Mesodermal cell (in vitro differentiated cells): Measurements from ENCODE around the gene HEATR5B.
"Not testable (repeated sequence)": the region's sequence is repeated elsewhere in the genome, so short reads cannot be mapped to it uniquely, and the experiment has no call there.

Experiments
- H3K27ac ChIP-seq: 2 replicates; pipeline ENCODE4 v1.7.0; 2013; ENCODE audit warnings: mild to moderate bottlenecking, low read depth, low read length, moderate library complexity; ENCODE audit not compliant: severe bottlenecking
- H3K36me3 ChIP-seq: 2 replicates; pipeline ENCODE4 v1.7.1; 2013; ENCODE audit warnings: mild to moderate bottlenecking, low read length, moderate library complexity; ENCODE audit not compliant: control insufficient read depth, insufficient read depth
- H3K4me1 ChIP-seq: one replicate; pipeline ENCODE4 v1.7.1; 2013; ENCODE audit warnings: mild to moderate bottlenecking, low read length; ENCODE audit not compliant: insufficient read depth, control insufficient read depth, poor library complexity, severe bottlenecking
- H3K4me3 ChIP-seq: 2 replicates; pipeline ENCODE4 v1.7.0; 2013; ENCODE audit warnings: low read length, control low read depth, mild to moderate bottlenecking; ENCODE audit not compliant: insufficient read depth, poor library complexity, severe bottlenecking; ENCODE audit errors: extremely low read depth
- H3K9me3 ChIP-seq: 2 replicates; pipeline ENCODE4 v1.7.1; 2013; ENCODE audit warnings: mild to moderate bottlenecking, low read length, moderate library complexity; ENCODE audit not compliant: control insufficient read depth
- WGBS, 2 experiments: methylation state at CpG; one replicate each; pipeline ENCODE4 v1.1.5; 2013; ENCODE audit warnings: missing lambda C conversion rate in 2 of 2; ENCODE audit not compliant: insufficient coverage in 2 of 2; 5-methylcytosine and 5-hydroxymethylcytosine counted together

Gene HEATR5B

DNA sequence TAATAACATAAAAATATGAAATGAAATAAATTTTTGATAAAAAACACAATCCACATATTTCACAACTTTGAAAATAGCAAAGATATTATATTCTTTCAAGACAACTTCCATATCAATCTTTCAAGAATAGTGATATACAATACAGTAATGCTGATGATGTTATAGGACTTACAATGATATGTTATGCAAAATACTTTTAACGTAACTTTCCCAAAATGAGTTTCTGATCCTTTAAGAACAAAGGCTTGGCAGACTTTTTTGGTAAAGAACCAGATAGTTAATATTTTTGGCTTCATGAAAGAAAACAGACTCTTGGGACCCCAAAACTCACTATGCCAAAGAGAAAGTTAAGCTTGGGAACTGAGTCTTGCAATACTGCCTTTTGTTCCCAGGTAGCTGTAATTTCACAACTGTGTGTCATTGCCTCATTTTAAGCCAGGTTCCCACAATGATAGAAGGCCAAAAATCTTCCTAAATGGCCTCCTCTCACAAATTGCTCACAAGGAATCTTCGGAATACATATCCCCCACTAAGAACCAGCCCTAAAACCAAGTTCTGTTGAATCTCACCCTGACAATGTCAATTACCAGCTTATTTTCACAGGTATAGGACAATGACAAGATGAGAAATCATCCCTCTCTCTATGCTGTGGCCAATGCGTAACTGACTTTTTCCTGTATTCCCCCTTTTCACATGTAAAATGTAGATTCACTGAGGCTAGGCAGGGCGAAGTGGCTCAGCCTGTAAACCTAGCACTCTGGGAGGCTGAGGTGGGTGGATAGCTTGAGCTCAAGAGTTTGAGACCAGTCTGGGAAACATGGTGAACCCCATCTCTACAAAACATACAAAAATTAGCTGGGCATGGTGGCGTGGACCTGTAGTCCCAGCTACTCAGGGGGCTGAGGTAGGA, 63.0 kb downstream of the HEATR5B start:
- H3K4me1 ChIP-seq, result peaks cover 5% of the 10 kb centered on the region
- H3K36me3 ChIP-seq, result peaks cover 42% of the 10 kb centered on the region
- H3K4me3 ChIP-seq, result no peak overlapping the region
- no peaks in the 10 kb centered on the region for H3K9me3 ChIP-seq
- peak overlapping the region; percentile 24 for H3K27ac ChIP-seq
- WGBS, 2 experiments, result 96 to 100% methylated on average over 2 to 3 of the region's 5 CpGs

DNA sequence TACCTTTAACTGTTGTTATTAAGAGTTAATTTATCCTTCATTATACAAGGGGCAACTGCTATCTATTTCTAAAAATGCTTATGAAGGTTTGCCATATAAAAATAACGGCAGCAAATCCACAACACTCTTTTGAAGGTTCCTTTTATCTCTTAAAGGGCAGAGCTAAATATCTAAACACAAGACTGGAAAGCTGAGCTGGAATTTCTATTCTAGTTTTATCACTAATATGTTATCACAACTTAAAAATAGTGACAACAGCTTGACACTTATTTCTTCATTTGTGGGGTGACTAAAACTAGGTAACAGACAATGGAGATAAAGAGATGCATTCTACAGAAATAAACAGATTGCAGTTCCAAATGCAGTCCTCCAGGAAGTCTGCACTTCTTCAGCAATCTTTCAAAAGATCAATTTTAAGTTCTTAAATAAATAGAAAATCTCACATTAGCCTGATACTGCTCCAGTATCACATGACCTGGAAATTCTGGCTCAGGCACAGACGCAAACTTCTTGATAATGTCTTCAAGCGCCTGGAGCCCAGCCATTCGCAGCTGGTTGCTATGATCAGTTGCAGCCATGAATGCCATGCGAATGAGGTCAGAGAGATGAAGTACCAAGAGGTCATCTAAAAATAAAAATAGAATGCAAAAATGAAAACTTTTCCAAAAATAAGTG, 63.8 kb downstream of the HEATR5B start:
- H3K4me3 ChIP-seq, result no peak overlapping the region

DNA sequence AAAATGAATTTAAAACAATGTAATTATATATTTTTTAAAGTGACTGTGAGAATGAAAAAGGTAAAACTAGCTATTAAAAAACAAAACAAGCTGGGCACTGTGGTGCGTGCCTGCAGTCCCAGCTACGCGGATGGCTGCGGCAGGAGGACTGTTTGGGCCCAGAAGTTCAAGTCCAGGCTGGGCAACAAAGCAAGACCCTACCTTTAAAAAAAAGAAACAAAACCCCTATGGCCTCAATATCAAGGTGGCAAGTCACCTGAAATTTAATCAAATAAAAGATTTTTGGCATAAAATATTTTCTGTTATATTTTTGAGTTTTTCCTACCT, 70.9 kb downstream of the HEATR5B start:
- Histone ChIP-seq H3K27ac (no peak overlapping the region), H3K36me3 (peaks cover 23% of the 10 kb centered on the region), H3K4me1 (no peaks in the 10 kb centered on the region), H3K9me3 (no peaks in the 10 kb centered on the region), H3K4me3 (no peak overlapping the region)
- WGBS, 2 experiments, result 86 to 100% methylated on average over 1 to 4 of the region's 4 CpGs

More for the DNA sequence above, 63.8 kb downstream of the HEATR5B start:
- WGBS, 2 experiments, result 70 to 93% methylated on average over 2 of the region's 5 CpGs
- Histone ChIP-seq H3K9me3 (no peaks in the 10 kb centered on the region), H3K4me1 (peaks cover 5% of the 10 kb centered on the region), H3K27ac (peak overlapping the region; percentile 68), H3K36me3 (peaks cover 37% of the 10 kb centered on the region)

DNA sequence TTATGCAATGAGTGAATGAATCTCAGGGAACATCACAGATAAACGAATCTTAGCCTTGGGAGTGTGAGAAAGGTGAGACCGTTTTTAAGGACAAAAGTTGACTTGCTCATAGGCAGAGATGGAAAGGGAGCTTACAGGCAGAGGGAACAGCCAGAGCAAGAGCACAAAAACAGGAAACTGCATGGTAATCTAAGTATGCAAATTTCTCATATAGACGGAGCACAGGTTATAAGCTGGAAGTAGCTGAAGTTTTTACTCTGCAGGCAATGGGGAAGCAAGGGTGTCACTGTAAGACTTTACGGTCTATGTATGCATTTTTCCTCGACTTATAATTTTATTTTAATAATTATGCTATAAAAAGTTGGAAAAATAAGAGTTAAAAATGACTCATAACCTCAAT, 73.0 kb downstream of the HEATR5B start:
- Histone ChIP-seq H3K4me1 (no peaks in the 10 kb centered on the region), H3K9me3 (no peaks in the 10 kb centered on the region), H3K27ac (no peak overlapping the region), H3K4me3 (no peak overlapping the region), H3K36me3 (peaks cover 28% of the 10 kb centered on the region)
- 72 to 81% methylated on average over 2 to 3 of the region's 5 CpGs for WGBS, 2 experiments

DNA sequence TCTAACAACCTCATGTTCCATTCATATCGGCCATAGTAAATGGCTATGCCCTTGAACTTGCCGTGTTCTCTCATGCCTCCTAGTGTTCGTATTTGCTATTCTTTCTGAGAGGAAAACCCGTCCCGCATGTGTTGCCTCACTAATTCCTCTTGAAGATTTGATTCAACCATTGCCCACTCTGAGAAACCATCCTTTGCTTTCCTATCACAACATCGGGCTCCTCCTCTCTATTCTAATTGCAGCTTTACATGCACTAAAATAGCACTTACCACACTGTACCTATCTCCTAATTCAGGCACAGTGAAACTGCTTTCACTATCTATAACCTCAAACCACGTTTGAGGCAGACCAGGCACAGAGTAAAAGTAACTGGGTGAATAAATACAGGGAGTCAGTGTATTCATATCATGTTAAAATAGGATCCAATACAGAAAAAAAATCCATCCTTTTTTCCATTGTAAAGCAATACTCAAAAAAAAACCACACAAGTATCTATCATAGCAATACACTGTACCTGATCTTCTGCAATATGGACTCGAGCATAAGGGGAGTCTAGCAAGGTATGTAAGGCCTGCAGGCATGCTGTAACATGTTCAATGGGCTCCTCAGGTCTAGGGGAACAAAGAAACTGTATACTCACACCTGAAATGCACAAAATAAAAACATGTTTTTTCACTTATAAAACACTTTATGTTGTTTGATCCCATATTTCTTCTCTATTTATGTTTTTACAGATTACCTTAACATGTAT, 78.9 kb downstream of the HEATR5B start:
- 77 to 91% methylated on average over 6 to 7 of the region's 8 CpGs for WGBS, 2 experiments
- H3K4me3 ChIP-seq, result no peak overlapping the region
- H3K27ac ChIP-seq, result no peak overlapping the region
- H3K9me3 ChIP-seq, result no peaks in the 10 kb centered on the region
- peaks cover 50% of the 10 kb centered on the region for H3K36me3 ChIP-seq
- H3K4me1 ChIP-seq, result no peaks in the 10 kb centered on the region

DNA sequence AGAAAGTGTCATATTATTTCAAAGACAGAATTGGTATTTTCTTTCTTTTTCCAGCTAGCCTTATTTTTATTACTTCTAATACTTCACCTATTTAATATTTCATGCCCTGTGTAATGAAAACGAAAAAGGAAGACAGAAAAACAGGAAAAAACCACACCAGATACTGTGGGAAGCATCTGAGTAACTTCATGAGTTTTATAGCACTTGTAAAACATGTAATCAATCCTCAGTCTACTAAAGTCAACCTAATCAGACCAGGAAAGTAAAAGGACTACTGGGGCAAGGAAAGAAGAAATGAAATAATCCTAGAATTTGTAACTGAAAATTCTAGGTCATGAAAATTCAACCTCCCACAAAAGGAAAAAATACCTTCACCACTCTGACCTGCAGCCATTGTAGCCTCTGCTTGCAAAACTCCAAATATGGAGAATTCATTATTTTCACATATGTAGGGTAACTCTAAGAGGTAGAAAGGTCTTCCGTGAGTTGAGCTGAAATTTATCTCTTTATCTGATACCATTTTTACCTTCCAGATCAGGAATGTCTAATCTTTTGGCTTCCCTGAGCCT, 83.1 kb downstream of the HEATR5B start:
- Histone ChIP-seq H3K27ac (no peak overlapping the region), H3K36me3 (peaks cover 70% of the 10 kb centered on the region), H3K4me1 (no peaks in the 10 kb centered on the region), H3K4me3 (no peak overlapping the region), H3K9me3 (no peaks in the 10 kb centered on the region)
- WGBS, 2 experiments, result no CpG with 5 or more reads among the region's 2 CpGs

DNA sequence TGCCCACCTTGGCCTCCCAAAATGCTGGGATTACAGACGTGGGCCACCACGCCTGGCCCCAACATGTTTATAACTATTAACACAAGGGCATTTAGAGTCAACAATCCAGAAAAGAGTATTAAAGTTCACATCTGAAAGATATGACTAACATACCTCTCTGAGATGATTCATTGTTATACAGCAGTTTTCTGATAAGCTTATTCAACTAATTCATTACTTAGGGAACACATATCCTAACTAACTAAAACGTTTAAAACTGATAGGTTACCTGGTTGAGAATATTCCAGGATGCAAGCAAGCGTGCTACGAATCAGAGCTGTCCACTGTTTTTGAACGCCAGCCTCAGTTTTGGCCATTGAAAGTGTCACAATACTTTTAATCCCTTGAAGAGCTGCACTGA, 83.9 kb downstream of the HEATR5B start:
- Histone ChIP-seq H3K27ac (no peak overlapping the region), H3K36me3 (peaks cover 67% of the 10 kb centered on the region), H3K4me3 (no peak overlapping the region), H3K9me3 (no peaks in the 10 kb centered on the region), H3K4me1 (no peaks in the 10 kb centered on the region)
- 95 to 100% methylated on average over 4 to 6 of the region's 6 CpGs for WGBS, 2 experiments

DNA sequence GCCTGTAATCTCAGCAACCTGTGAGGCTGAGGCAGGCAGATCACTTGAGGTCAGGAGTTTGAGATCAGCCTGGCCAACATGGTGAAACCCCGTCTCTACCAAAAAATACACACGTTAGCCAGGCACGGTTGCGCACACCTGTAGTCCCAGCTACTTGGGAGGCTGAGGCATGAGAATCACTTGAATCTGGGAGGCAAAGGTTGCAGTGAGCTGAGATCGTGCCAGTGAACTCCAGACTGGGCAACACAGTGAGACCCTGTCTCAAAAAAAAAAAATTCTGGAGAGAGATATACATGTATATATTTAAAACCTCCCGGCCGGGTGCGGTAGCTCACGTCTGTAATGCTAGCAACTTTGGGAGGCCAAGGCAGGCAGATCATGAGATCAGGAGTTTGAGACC, 84.8 kb downstream of the HEATR5B start:
- 96 to 100% methylated on average over 4 to 6 of the region's 9 CpGs for WGBS, 2 experiments
- not testable (repeated sequence) for H3K9me3 ChIP-seq, H3K4me3 ChIP-seq, H3K4me1 ChIP-seq, H3K27ac ChIP-seq
- H3K36me3 ChIP-seq, result peaks cover 60% of the 10 kb centered on the region

DNA sequence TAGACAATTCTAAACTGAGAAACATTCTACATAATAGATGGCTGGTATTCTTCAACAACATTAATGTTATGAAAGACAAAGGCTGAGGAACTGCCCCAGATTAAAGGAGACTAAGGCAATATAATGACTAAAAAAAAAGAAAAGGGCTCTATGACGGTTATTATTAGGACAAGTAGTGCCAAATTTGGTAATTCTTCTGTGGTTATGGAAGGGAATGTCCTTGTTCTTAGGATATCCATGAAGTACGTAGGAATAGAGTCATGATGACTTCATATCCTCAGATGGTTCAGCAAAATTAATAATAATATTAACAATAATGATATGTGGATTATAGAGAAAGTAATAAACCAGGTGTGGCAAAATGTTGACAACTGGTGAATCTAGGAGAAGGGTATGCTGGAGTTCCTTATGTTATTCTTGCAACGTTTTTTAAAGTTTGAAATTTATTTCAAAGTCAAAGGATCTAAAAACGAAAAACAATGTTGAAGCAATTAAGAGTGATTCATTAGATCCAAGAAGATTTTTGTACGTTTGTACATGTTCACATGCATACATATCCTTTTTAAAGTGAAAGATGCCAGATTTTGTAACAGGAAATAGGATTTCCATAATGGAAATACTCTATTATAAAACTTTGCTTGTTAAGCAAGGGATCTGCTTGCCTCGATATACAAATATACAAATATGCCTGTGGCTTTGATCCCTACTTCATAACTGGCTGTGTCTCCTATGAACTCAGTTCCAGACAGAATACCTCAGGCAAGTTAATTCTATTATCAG, 90.1 kb downstream of the HEATR5B start:
- 85 to 94% methylated on average over 3 of the region's 6 CpGs for WGBS, 2 experiments
- no peak overlapping the region for H3K4me3 ChIP-seq
- H3K36me3 ChIP-seq, result peaks cover 36% of the 10 kb centered on the region
- no peaks in the 10 kb centered on the region for H3K4me1 ChIP-seq
- no peaks in the 10 kb centered on the region for H3K9me3 ChIP-seq
- no peak overlapping the region for H3K27ac ChIP-seq

DNA sequence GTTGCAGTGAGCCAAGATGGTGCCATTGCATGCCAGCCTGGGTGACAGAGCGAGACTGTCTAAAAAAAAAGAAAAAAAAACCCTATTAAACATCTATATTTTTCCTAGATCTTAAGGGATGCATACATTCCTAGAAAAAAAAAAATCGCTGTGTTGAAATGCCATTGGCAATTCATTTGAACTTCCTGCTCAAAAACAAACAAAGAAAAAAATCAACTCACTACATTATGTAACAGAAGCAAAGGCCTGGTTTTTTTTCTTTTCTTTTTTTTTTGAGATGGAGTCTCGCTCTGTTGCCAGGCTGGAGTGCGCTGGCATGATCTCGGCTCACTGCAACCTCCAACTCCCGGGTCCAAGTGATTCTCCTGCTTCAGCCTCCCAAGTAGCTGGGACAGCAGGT, 96.2 kb downstream of the HEATR5B start:
- H3K36me3 ChIP-seq, result peaks cover 16% of the 10 kb centered on the region
- H3K27ac ChIP-seq, result no peak overlapping the region
- 95% methylated on average over 3 of the region's 6 CpGs; no CpG with 5 or more reads in 1 of the 2 experiments for WGBS, 2 experiments
- no peaks in the 10 kb centered on the region for H3K4me1 ChIP-seq
- H3K9me3 ChIP-seq, result no peaks in the 10 kb centered on the region
- H3K4me3 ChIP-seq, result no peak overlapping the region
